Fibroblast of skin of left biceps (primary cell): ENCODE measurements around the gene TIMM8A.

Experiments
- DNase-seq, 2 experiments: peaks; one replicate each; pipeline ENCODE4 v3.0.0-alpha.2; 2013; ENCODE audit warnings: low read depth in 2 of 2

The TIMM8A gene

GRCh38 chrX:101348452-101349192 is at the start of gene TIMM8A:
TIMM8A (minus strand) TSS chrX:101348742; CDS start chrX:101348664, 78 bp downstream.
- peak in 1 of 2 experiments; percentile 16 for DNase-seq

GRCh38 chrX:101397779-101398178 is 49.2 kb upstream of the TIMM8A start:
- DNase-seq, result no peak

- DNase-seq, result no peak
These were observed 47.2 kb upstream of the TIMM8A start for GRCh38 chrX:101395789-101396188.

- no peak for DNase-seq
These were observed 45.8 kb upstream of the TIMM8A start for GRCh38 chrX:101394372-101394771.

- DNase-seq, result no peak
These were observed 45.2 kb upstream of the TIMM8A start for GRCh38 chrX:101393530-101394305.

- DNase-seq, result no peak
These were observed 43.3 kb upstream of the TIMM8A start for GRCh38 chrX:101391831-101392230.

- DNase-seq, result peak; percentile 74 to 79
These were observed 42.4 kb upstream of the TIMM8A start, which contains the start of gene RPL36A for GRCh38 chrX:101390664-101391525. RPL36A (plus strand) TSS chrX:101391011; CDS start chrX:101391044, 33 bp downstream.

- DNase-seq, result no peak
These were observed 40.1 kb upstream of the TIMM8A start for GRCh38 chrX:101388604-101389003.

GRCh38 chrX:101386542-101386885 is 38.0 kb upstream of the TIMM8A start:
- no peak for DNase-seq

GRCh38 chrX:101385795-101386541 is 37.4 kb upstream of the TIMM8A start, which contains the start of gene BTK:
BTK (minus strand) TSS chrX:101386191; CDS start chrX:101375284, 10,907 bp downstream.
- DNase-seq, result no peak

- no peak for DNase-seq
These were observed 36.6 kb upstream of the TIMM8A start for GRCh38 chrX:101385026-101385684.

GRCh38 chrX:101383679-101384205 is 35.2 kb upstream of the TIMM8A start:
- DNase-seq, result no peak

- DNase-seq, result no peak
These were observed 29.0 kb upstream of the TIMM8A start for GRCh38 chrX:101377547-101377946.

GRCh38 chrX:101370888-101371504 is 22.5 kb upstream of the TIMM8A start:
- DNase-seq, result no peak

GRCh38 chrX:101369687-101370086 is 21.1 kb upstream of the TIMM8A start:
- no peak for DNase-seq

GRCh38 chrX:101368800-101369199 is 20.3 kb upstream of the TIMM8A start:
- no peak for DNase-seq

GRCh38 chrX:101365301-101365795 is 16.8 kb upstream of the TIMM8A start:
- DNase-seq, result no peak

GRCh38 chrX:101362757-101363156 is 14.2 kb upstream of the TIMM8A start:
- DNase-seq, result no peak

GRCh38 chrX:101362116-101362515 is 13.6 kb upstream of the TIMM8A start:
- no peak for DNase-seq

GRCh38 chrX:101360390-101360789 is 11.8 kb upstream of the TIMM8A start:
- no peak for DNase-seq
